Frontal cortex (tissue), 4 donors: Measurements from ENCODE around the gene AGXT. TPM values are rescaled to one million over a fixed set of nuclear protein-coding genes. Genes with fewer than 3 reads are reported as not detected.

Experiments used
- DNase-seq, 2 donors: peaks; one replicate each; pipeline ENCODE4 v3.0.0; 2012; ENCODE audit warnings: low spot score in 2 of 2
- FAIRE-seq: peaks from 2 replicates; lab custom pipeline; 2012; peaks lifted over from hg19 to GRCh38; lab: Jason Lieb, UNC
- total RNA-seq: library from RNA; depleted of rRNA; stranded (reverse); fragments of >200 nt; gene quantifications from one replicate; pipeline ENCODE4 v1.2.3, GENCODE V29; 2014
- donor health status: control.
- donor health status: control.
- donor health status: control.

AGXT gene
- total RNA-seq, 1 donor from 2014 or later: not detected

- FAIRE-seq (no peak), DNase-seq (no peak)
Measured at GRCh38 chr2:240921311-240921994, 52.8 kb downstream of the AGXT start.

GRCh38 chr2:240921995-240922244, 53.3 kb downstream of the AGXT start:
- no peak for DNase-seq
- FAIRE-seq: no peak

- DNase-seq (no peak), FAIRE-seq (no peak)
Measured at GRCh38 chr2:240922245-240922981, 53.8 kb downstream of the AGXT start.

- FAIRE-seq (no peak), DNase-seq (no peak)
Measured at GRCh38 chr2:240922982-240923537, 54.4 kb downstream of the AGXT start.

GRCh38 chr2:240925191-240925567, 56.6 kb downstream of the AGXT start:
- FAIRE-seq: no peak
- no peak for DNase-seq

- DNase-seq (no peak), FAIRE-seq (no peak)
Measured at GRCh38 chr2:240925568-240926515, 57.2 kb downstream of the AGXT start.

- no peak for FAIRE-seq
- no peak for DNase-seq
Measured at GRCh38 chr2:240926516-240927389, 58.1 kb downstream of the AGXT start.

- DNase-seq (no peak), FAIRE-seq (no peak)
Measured at GRCh38 chr2:240927390-240927781, 58.8 kb downstream of the AGXT start.

GRCh38 chr2:240928476-240929363, 60.1 kb downstream of the AGXT start:
- FAIRE-seq: no peak
- no peak for DNase-seq

- no peak for DNase-seq
- no peak for FAIRE-seq
Measured at GRCh38 chr2:240929364-240930095, 60.9 kb downstream of the AGXT start.

Other genes starting within 250 kb of the AGXT start
- 0.41 TPM for gene GPR35, start 243.3 kb upstream of the AGXT start, total RNA-seq
- gene AQP12B, start 185.9 kb upstream of the AGXT start, total RNA-seq: not detected
- not detected for gene AQP12A, start 177.0 kb upstream of the AGXT start, total RNA-seq
- gene KIF1A, start 48.6 kb upstream of the AGXT start, total RNA-seq: 146 TPM
- gene MAB21L4, start 27.3 kb downstream of the AGXT start, total RNA-seq: not detected
- not detected for gene CROCC2, start 37.5 kb downstream of the AGXT start, total RNA-seq
- 4.5 TPM for gene SNED1, start 129.8 kb downstream of the AGXT start, total RNA-seq
- 32.6 TPM for gene MTERF4, start 233.5 kb downstream of the AGXT start, total RNA-seq